GM10266 (cell line): Measurements from ENCODE around the gene PRLH.

Source experiments
- DNase-seq: peaks from one replicate; pipeline ENCODE4 v3.0.0; 2012; ENCODE audit errors: extremely low spot score
- CTCF ChIP-seq: IDR thresholded peaks from 2 replicates; pipeline ENCODE4 v1.5.1; 2012; ENCODE audit warnings: mild to moderate bottlenecking, low read depth; ENCODE audit not compliant: control insufficient read depth, insufficient read depth; ENCODE audit errors: missing control alignments

Gene PRLH

GRCh38 chr2:237599465-237600110 lies 33.2 kb downstream of the PRLH start:
- TF ChIP-seq CTCF, result no peak
- DNase-seq, result no peak

- no peak for DNase-seq
- TF ChIP-seq CTCF, result no peak
Observed at GRCh38 chr2:237600205-237600846, 34.0 kb downstream of the PRLH start.

- no peak for DNase-seq
- TF ChIP-seq CTCF, result no peak
Observed at GRCh38 chr2:237601453-237602116, 35.2 kb downstream of the PRLH start.

- no peak for DNase-seq
- TF ChIP-seq CTCF, result no peak
Observed at GRCh38 chr2:237602409-237602808, 36.0 kb downstream of the PRLH start.

- no peak for DNase-seq
- TF ChIP-seq CTCF, result no peak
Observed at GRCh38 chr2:237603049-237603717, 36.8 kb downstream of the PRLH start.

GRCh38 chr2:237603718-237604362 lies 37.5 kb downstream of the PRLH start:
- no peak for DNase-seq
- TF ChIP-seq CTCF, result no peak
